CD4-positive, alpha-beta T cell treated with Interleukin-17A for 4 hours (primary cell): ENCODE results near the gene C3orf18.
A peak's percentile ranks its signal among the peaks of the same experiment; 100 is the strongest.

Experiments
- DNase-seq: peaks from one replicate; pipeline ENCODE4 v3.0.0-alpha.2; 2020; ENCODE audit warnings: mixed read lengths

The C3orf18 gene

GRCh38 chr3:50549226-50549625 lies 18.3 kb downstream of the C3orf18 start:
- DNase-seq: no peak

DNA sequence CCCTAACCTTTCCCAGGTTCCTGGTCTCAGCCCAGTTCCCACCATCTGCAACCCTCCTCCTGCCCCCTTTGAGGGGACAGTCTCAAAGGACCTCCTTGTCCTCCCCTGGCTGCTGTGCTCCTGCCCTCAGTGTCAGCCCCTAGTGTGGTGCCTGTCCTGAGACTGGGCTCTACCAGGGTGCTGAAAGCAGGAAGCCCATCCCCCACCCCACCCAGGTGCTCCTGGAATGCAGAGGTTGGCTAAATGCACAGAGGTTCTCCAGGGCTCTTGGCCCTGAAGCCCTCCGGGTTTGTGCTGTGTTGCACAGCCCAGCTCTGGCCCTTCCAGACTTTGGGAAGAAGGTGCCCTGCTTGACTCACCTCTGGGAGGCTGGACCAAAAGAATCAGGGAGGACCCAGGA lies 21.8 kb downstream of the C3orf18 start:
- no peak for DNase-seq

DNA sequence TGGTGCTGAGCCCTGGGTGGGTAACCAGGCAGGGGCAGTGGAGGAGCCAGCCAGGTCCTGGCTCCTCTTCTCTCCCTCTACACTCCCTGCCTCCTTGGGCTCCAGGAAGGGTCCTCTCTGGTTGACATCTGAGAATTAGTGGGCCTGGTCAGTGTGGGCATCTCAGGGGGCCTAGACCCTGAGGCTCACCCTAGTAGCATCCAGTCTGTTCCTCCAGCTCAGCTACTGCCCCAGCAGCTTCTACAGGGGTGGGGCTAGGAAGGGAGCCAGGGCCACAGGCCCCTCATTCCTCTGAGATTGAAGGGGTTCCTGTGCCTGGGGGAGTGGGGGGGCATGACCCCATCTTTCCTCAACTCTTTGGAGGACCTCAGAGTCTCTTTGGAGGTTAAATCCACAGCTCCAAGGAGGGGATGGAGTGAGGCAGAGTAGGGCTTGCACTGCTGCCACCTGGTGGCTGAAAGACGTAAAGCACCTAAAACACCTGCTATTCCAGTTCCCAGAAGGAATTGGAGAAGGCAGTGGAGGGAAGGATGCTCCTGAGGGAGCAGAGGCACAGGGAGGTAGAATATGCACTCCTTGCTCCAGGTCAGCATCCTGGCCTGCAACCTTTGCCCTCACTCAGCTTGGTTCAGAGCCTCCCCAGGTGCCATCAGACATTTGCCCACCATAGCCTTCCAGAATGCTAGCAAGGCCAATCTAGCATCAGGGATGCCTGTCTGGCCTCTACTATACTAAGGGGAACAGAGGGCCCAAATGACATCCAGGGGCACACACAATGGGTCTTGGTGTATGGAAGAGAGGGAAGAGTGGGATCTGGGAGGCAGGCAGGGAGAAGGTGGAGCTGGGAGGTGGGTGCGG lies 25.1 kb downstream of the C3orf18 start:
- peak; percentile 71 for DNase-seq

DNA sequence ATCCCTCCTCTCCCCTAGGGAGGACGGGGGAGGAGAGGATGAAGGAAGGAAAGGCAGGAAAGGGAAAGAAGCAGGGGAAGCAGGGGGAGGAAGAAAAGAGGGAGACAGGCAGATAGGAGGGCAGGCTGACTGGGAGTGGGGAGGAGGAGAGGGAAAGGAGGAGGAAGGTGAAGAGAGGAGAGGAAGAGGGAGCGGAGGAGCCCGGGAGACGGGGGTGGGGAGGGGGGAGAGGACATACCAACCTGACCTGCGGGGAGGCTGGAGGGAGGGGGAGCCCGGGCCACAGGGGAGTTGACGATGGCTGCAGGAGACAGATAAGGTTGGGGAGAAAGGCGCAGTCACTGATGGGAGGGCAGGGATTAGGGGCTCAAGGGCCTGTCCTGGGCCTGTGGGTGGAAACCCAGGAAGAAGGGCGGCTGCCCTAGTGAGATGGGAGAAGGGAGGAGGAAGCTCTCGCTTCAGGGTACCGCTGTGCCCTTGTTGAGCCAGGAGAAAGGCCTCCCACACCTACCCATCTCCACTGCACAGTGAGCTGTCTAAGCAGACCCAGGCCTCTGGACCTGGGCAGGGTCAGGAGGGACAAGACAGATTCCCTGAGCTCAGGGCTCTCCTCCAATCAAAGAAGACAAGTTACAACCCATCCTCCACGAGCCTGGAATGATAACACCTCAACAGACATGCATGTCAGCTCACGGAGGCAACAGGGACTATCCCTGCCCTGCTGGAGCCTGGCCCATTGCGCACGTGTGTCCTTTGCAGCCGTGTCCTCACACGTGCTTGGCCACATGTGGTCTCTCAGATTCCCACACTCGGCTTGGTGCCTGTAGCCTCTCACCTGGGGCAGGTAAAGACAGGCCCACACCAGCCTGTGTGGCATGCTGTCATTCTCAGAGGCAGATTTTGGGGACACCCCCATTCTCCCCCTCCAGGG lies 27.9 kb downstream of the C3orf18 start:
- no peak for DNase-seq

- no peak for DNase-seq
Observed at GRCh38 chr3:50537421-50538129, 30.0 kb downstream of the C3orf18 start.

DNA sequence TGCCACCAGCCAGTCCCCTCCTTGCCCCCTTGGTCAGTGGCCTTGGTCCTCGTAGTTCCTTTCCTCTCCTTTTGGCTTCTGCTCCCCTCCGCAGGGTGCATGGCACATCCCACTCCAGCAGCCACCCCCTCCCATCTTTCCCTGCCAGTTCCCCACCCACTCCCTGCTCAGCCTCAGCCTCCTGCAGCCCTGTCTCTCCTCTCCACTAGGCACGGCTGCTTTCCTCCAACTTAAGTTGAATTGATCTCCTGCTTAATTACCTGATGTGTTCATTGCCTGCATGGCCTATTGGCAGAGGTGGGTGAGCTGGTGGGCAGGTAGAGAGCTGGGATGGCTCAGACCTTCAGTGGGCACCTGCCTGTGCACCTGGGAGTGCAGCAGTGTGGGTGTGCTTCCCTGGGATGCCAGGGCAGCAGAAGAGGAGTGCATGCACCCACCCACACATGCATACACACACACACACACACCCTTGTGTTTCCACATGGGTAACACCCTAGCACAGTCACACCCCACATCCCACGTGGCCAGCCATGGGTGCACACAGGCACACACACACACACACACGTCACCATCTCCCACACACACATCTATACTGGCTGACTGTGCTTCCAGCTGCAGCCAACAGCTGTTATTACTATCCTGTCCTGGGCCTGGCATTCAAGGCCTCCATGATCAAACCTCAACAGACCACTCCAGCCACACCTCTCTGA lies 30.9 kb downstream of the C3orf18 start:
- DNase-seq: no peak

DNA sequence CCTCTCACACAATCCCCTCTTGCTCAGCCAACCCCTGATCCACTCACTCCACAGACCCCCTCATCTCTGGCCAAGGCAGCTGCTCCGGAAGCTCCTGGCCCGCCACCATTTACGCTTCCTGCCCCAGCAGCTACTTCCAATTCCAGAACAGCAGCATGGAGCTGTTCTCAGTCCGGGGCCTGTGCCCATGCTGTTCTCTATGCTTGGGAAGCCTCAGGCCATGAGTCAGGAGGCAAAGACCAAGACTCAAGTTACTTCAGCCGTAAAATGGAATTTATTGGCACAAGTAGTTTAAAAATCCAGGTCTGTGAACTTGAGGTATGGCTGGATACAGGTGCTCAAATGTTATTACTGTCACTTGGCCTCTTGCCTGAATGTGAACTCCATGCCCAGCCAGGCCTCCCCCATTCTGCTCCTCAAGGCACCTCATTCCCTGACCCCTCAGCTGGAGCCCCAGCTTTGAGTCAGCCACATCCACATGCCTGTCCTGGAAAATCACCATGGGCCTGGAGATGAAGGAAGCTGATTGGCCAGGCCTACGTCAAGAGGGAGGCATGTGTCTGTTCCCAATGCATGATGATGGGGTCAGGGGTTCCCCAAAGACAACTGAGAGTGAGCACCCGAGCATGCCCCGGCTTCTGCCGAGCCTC lies 32.7 kb downstream of the C3orf18 start:
- DNase-seq: no peak

DNA sequence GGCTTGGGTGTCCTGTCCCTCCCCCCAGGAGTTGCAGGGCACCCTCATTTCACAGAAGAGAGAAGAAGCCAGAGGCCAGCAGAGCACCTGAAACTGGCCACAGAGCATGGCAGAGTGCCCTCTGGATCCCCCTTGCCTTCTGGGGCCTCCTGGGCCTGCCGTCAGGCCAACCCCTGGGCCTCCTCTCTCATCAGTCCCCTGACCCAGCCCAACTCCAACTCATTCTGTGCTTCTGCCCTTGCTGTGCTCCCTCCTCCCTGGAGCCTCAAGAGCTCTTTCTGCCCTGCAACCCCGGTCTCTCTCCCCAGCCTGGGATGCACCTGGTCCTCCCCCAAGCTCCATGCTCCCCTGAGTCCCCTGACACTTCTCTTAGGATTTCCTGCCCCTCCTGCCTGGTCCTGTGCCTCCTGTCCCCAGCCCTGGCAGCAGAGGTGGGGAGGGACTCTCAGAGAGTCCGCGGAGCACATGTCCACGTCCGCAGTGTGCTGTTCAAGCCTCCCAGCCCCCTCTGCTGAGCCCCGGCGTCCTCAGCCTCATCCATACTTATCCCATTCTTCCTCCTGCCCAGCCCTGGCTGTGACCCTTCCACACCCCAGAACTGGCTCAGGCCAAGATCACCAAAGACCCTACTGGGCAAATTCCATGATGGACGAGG lies 33.6 kb downstream of the C3orf18 start:
- DNase-seq: no peak

GRCh38 chr3:50533316-50533715 lies 34.2 kb downstream of the C3orf18 start:
- DNase-seq: no peak

- no peak for DNase-seq
Observed at GRCh38 chr3:50532062-50532705, 35.4 kb downstream of the C3orf18 start.

GRCh38 chr3:50531201-50531600 lies 36.3 kb downstream of the C3orf18 start:
- DNase-seq: no peak

GRCh38 chr3:50530001-50530970 lies 37.3 kb downstream of the C3orf18 start:
- no peak for DNase-seq

DNA sequence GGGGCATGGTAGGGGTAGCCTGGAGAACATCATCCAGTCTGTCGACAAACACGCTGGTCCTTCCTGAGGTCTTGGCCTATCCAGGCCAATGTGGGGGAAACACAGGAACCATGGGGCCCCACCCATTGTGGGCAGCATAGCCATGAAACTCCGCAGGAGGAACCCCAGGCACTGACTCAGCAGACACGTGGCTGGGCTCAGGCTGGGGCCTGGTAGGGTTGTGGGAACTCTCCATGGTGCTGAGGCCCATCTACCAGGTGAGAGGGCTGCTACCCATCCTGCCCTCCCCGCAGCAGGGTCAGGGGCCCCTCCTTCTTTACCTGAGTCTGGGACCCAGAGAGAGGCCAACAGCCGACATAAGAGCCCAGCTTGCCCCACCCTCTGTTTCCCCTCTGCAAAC lies 41.6 kb downstream of the C3orf18 start:
- peak; percentile 41 for DNase-seq

- DNase-seq: no peak
Observed at GRCh38 chr3:50525191-50525910, 42.2 kb downstream of the C3orf18 start.

DNA sequence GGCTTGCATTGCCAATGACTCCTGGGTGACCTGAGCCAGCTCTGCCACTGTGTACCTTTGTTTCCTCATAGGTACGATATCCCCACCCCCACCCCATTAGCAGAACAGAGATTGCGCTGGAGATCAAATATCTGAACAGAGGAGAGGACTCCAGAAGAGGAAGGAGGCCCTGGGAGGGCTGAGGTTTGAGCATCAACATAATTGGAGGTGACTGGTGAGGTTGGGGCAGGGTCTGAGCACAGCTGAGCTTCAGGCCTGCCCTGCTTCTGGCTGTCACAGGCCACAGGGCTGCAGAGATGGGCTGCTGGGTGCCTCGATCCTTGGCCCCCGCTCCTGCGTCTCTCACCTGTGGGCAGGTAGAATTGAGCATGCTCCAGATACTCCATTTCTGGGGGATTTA lies 42.8 kb downstream of the C3orf18 start:
- DNase-seq: no peak

GRCh38 chr3:50523279-50523811 lies 44.2 kb downstream of the C3orf18 start:
- no peak for DNase-seq

DNA sequence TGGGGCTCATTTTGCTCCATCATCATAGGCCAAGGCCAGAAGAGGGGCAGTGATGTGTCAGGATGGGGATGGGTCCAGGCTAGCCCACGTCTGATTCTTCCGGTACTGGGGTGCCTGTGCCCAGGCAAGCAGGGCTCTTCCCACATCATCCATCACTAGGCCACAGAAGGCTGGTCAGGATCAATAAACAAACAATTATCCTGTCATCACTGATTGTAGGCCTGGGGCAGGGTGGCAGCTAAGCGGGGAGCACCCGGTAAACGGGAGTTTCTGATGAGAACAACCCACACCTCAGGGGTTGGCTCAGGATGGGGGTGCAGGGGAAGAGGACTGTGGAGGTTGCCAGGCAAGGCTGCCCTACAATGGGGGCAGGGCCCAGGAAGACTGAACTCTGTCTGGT lies 46.0 kb downstream of the C3orf18 start:
- no peak for DNase-seq

GRCh38 chr3:50520849-50521248 lies 46.7 kb downstream of the C3orf18 start:
- DNase-seq: no peak
